Putamen (tissue), 1 donor: ENCODE results near the gene SPTSSB.

Experiments used
- DNase-seq: peaks from one replicate; pipeline ENCODE4 v3.0.0-alpha.2; 2016; ENCODE audit warnings: low spot score

SPTSSB gene

GRCh38 chr3:161390200-161390599, 18.9 kb upstream of the SPTSSB start:
- DNase-seq: no peak

- DNase-seq: no peak
Observed at GRCh38 chr3:161389445-161390035, 18.2 kb upstream of the SPTSSB start.

- DNase-seq: no peak
Observed at GRCh38 chr3:161388855-161389254, 17.5 kb upstream of the SPTSSB start.

GRCh38 chr3:161386991-161387770, 15.9 kb upstream of the SPTSSB start:
- DNase-seq: no peak

- peak; percentile 67 for DNase-seq
Observed at GRCh38 chr3:161372321-161373260, 1.3 kb upstream of the SPTSSB start.

DNA sequence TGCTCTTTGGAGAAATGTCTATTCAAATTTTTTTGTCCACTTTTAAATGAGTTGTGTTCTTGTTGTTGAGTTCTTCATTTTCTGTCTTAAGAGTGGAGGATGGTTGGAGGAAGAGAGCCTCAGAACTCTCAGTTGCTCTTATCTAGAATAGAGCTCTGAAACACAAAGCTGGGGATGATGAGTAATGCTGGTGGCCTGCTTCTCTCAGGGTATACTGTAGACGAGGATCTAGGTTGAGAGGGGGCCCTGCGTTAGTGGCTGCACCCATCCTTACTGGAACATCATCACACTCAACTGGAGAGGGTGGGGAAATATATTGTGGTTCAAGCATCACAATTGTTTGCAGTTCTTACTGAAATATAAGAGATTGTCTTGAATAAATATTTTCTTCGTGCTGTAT, 1.8 kb downstream of the SPTSSB start:
- no peak for DNase-seq

DNA sequence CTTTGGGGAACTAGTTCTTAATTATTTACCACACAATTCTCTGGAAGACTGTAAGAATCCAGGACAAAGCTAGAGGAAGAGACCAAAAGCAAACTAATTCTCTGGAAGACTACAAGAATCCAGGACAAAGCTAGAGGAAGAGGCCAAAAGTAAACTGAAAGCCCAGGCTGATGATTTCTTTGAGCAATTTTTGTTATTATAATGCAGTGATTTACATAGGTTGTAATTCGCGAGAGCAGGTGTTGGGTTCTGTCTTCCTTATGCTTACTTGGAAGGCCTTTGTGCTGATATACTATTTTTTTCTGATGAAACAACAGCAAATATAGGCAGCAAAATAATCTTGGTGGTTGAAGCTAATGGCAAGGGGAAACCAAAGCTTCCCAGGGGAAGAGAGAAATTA, 5.2 kb downstream of the SPTSSB start:
- no peak for DNase-seq

DNA sequence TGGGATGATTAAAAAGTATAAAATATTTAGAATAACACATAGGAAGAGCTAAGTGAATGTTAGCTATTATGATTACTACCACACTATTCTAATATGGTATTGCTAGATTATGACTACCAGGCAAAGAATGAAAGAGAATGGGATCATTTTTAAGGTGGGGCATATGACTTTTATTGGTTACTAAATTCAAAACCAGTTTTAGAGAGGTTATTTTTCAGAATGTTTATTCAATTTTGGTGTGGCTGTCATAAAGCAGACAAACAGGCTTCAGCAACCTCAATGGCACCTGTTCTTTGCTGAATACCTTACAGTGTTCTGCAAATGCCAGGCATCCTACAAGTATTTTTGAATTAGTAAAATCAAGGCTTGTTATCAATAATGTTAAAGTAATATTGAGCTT, 12.8 kb downstream of the SPTSSB start:
- no peak for DNase-seq

- no peak for DNase-seq
Observed at GRCh38 chr3:161356287-161356686, 15.0 kb downstream of the SPTSSB start.

GRCh38 chr3:161355508-161355907, 15.8 kb downstream of the SPTSSB start:
- no peak for DNase-seq

GRCh38 chr3:161354554-161354953, 16.8 kb downstream of the SPTSSB start:
- DNase-seq: no peak

GRCh38 chr3:161351330-161351729, 20.0 kb downstream of the SPTSSB start:
- no peak for DNase-seq

DNA sequence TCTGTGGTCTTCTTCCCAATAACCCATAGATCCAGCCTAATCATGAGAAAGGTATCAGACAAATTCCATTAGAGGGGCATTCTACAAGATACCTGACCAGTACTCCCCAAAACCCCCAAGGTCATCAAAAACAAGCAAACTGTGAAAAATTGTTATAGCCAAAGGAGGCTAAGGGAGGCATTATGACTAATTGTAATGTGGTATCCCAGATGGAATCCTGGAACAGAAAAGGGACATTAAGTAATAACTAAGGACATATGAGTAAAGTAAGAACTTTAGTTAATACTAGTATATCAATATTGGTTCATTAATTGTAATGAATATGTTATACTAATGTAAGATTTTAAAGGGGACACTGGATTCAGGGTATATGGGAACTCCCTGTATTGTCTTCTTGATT, 20.4 kb downstream of the SPTSSB start:
- no peak for DNase-seq

DNA sequence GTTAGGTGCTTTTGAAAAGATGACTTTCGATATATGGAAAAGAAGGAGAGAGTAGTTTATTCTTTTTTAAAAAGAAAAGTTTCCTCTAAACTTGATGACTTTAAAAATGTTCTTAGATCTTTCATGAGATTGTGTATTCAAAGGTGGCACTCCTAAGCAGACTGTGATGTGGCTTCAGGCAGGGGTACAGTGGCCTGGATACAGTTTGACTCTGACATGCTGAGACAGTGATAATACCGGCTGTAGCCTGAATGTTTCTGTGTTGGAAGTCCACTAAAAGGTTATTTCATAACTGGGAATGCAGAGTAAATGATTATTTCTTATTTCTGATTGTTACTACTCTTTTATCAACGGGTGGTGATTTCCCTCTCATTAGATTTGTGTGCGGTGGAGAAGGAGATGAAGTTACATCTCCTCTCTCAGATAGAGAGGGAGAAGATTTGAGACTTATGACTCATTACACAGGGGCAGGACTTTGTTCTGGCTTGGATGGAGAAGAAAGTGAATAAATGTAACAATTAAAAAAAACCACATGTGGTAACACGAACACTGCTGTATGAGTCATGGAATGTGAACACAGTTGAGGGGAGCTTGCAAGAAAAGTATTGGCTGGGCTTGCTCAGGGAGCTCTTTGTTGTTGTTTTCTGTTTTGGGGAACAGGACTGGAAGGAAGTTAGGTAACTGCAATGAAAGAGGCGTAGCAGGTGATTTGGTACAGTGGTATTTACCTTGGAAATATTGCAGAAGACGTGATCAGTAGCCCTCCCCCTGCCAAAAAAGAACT, 21.6 kb downstream of the SPTSSB start:
- no peak for DNase-seq

DNA sequence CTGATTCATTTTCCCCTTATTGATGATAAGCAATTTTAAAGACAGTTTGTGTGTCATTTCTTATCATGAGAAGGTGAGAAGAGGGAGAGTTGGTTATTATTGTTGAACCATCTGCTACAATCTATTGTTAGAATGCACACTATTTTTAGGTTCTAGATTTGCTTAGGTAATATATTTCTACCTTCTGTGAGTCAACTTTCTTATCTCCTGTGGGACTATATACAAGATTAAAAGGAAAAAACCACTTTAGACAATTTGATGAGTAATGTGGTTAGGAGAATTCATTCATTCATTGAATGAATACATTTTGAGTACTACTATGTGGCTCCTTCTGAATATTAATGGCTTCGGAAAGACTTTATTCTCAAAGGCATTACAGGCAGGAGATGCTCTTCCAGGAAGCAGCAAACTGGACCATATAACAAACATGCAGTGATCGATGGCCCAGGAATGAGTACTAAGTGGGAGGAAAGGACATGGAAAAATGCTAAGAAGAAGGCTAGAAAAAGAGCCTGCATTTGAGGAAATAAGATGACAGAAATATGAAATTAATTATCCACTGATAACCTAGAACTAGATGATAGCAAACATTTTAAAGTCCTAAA, 22.4 kb downstream of the SPTSSB start:
- no peak for DNase-seq

GRCh38 chr3:161347726-161348125, 23.6 kb downstream of the SPTSSB start:
- no peak for DNase-seq

- DNase-seq: no peak
Observed at GRCh38 chr3:161345023-161345422, 26.3 kb downstream of the SPTSSB start.

- DNase-seq: no peak
Observed at GRCh38 chr3:161343986-161344385, 27.3 kb downstream of the SPTSSB start.

DNA sequence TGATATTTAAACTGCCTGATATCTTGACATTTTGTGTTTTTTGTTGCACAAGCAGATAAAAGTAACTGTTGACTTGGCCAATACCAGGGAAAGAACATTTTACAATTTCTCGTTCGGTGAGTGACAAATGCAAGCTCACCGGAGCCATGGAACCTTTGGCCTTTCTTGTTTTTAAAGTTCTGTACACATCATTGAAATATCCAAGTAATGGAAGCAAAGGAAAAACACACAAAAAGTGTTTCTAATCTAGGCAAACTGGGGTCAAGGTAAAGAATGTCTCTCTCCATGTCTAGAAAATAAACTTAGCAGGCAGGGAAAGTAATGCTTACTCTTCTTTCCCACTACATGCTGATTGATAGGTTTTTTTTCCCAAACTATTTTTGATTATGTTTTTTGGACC, 27.8 kb downstream of the SPTSSB start:
- DNase-seq: no peak

- DNase-seq: no peak
Observed at GRCh38 chr3:161342629-161343028, 28.7 kb downstream of the SPTSSB start.
